Measurements from ENCODE around the gene CST7.

DNA sequence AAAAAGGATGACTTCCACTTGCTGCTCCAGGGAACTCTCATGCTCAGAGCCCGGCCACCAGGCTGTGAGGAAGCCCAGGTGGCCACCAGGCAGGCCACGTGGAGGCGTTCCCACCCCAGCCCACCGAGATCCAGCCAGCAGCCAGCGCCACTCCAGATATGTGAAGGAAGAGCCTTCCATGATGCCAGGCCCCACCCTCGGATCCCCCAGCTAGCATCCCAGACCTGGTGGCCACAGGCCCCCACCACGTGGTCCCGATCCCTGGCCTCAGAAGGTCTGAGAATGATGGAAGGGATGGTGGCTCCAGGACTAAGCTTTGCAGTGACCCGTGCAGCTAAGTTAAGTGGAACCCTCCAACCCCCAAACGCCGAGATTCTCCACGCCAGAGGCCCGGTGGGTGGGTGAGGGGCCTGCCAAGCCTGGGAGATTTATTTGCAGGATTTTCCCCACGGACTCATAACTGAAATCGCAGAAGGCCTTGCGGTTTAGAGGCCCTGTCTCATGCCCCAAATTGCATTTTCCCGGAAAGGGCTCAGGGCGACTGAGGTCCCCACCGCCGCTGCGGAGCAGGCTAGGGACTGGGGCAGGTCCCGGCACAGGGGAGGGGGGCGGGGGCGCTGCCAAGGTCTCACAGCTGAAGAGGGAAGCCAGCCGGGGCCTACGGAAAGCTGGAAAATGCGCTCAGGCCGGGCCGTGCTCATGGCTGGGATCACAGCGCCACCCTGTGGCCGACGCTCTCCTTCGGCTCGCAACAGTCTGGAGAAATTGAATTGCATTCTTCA, 31.1 kb upstream of the CST7 start:
- peak; percentile 89 for TF ChIP-seq CTCF (IDR thresholded peaks at IDR 0.05; ENCODE audit: low read length)
- no peak for TF ChIP-seq EZH2 (IDR thresholded peaks at IDR 0.05; ENCODE audit: borderline replicate concordance, low read length)
